ENCODE measurements around the gene NEDD4L. TPM values are rescaled to one million over a fixed set of nuclear protein-coding genes. Genes with fewer than 3 reads are reported as not detected.

Gene NEDD4L
- total RNA-seq, 3 donors from 2014 or later = 2.6 to 4.7 (median 2.9) TPM

DNA sequence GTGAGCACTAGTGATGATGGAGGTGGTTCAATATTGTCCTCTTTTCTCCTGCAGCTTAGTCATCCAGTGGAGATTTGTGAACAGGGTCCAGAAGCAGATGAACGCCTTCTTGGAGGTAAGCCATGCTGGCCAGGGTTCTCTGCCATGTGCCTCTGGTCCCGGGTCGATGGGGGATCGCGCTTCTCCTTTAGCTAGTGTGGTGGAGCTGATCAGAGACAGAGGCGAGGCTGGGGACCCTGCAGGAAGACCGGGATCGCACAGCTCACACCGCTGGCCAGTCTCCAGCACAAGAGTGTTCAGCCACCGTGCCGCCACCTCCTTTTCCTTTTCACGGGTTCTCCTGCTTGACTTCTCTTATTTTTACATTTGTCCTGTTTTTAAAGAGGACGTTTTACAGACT lies 341.4 kb downstream of the NEDD4L start:
- H3K36me3 Mint-ChIP-seq (ENCODE audit: insufficient read depth) = peaks cover 7% of the 10 kb centered on the region
- H3K27me3 Mint-ChIP-seq (ENCODE audit: low read depth) = no peaks in the 10 kb centered on the region
- no peak for DNase-seq
- no peaks in the 10 kb centered on the region for H3K4me1 Mint-ChIP-seq (ENCODE audit: low read depth)
- H3K9me3 Mint-ChIP-seq = no peaks in the 10 kb centered on the region
- no peak for ATAC-seq
- H3K4me3 Mint-ChIP-seq = no peak overlapping the region

DNA sequence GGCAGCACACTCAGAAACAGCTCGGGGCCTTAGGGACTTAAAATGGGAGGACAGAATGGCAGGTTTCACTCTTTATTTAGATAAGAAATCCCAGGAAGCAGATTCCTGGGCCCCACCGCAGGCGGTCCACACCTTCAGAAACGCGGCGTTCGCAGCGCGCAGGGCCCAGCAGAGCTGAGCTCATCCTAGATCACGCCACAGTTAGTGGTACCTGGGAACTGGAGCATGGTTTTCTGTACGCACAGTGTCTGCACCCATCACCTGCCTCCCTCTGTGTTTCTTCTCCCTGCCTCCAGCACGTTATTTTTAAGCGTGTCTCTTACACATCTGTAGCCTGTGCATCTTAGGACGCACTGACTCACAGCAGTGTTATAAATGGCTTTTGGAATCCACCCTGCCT lies 342.8 kb downstream of the NEDD4L start:
- ATAC-seq = no peak
- H3K4me1 Mint-ChIP-seq (ENCODE audit: low read depth) = no peaks in the 10 kb centered on the region
- no peak for DNase-seq
- no peaks in the 10 kb centered on the region for H3K9me3 Mint-ChIP-seq
- no peaks in the 10 kb centered on the region for H3K27me3 Mint-ChIP-seq (ENCODE audit: low read depth)
- peaks cover 7% of the 10 kb centered on the region for H3K36me3 Mint-ChIP-seq (ENCODE audit: insufficient read depth)
- H3K4me3 Mint-ChIP-seq = no peak overlapping the region

DNA sequence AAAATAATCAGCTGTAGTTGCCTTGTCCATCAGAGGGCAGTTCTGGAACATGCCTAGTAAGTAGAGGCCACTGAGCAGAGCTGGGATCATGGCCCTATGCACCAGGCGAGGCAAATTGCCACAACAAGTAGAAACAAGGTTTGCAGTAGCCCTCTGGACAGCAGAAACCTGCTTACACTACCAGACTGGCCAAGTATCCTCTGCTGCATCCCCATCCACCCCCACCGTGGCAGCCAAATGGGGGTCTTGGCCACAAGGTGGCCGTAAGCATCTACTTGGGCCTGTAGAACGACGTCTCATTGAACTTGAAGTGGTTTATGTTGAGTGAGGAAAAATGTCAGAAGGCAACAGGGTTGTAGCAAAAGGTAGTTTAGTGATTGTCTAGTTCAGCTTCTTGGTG lies 343.7 kb downstream of the NEDD4L start:
- DNase-seq (no peak), ATAC-seq (no peak)
- Mint-ChIP-seq H3K36me3 (ENCODE audit: insufficient read depth) (peaks cover 7% of the 10 kb centered on the region), H3K4me1 (ENCODE audit: low read depth) (no peaks in the 10 kb centered on the region), H3K4me3 (no peak overlapping the region), H3K27me3 (ENCODE audit: low read depth) (no peaks in the 10 kb centered on the region), H3K9me3 (no peaks in the 10 kb centered on the region)

DNA sequence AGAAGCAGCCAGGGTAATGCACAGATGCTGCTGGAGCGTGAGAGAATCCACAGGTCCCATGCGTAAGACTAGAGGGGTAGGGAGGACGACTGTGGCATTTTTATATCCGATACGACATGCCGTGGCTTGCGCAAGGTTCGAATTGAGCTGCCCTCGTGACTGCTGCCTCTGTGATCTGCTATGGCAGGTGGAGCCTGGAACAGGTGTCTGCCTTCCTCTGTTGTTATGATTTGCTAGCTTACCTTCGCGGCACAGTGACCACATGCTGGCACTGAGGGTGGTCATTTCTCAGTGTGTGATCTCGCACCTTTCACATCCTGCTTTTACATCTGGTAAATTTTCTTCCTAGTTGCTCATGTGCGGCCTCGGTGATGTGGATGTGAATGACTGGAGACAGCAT lies 344.7 kb downstream of the NEDD4L start:
- Mint-ChIP-seq H3K9me3 (no peaks in the 10 kb centered on the region), H3K4me3 (no peak overlapping the region), H3K4me1 (ENCODE audit: low read depth) (no peaks in the 10 kb centered on the region), H3K36me3 (ENCODE audit: insufficient read depth) (peaks cover 7% of the 10 kb centered on the region), H3K27me3 (ENCODE audit: low read depth) (no peaks in the 10 kb centered on the region)
- ATAC-seq (no peak), DNase-seq (no peak)

DNA sequence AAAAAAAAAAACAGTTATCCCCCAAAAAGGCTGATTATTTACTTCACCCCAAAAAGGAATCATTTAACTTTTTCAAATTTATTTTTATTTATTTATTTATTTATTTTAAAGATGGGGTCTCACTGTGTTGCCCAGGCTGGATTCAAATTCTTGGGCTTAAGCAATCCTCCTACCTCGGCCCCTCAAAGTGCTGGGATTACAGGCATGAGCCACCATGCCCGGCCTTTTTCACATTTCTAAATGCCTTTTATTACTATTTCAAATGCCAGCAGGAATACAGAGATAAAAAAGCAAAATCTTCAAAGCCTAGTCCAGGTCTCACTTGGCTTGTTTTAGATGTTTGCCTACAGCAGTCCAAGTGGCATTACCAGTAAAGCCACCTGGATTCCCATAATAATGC lies 345.7 kb downstream of the NEDD4L start:
- Mint-ChIP-seq H3K36me3 (ENCODE audit: insufficient read depth) (peaks cover 7% of the 10 kb centered on the region), H3K4me3 (no peak overlapping the region), H3K9me3 (no peaks in the 10 kb centered on the region), H3K4me1 (ENCODE audit: low read depth) (no peaks in the 10 kb centered on the region), H3K27me3 (ENCODE audit: low read depth) (no peaks in the 10 kb centered on the region)
- DNase-seq (no peak), ATAC-seq (no peak)

DNA sequence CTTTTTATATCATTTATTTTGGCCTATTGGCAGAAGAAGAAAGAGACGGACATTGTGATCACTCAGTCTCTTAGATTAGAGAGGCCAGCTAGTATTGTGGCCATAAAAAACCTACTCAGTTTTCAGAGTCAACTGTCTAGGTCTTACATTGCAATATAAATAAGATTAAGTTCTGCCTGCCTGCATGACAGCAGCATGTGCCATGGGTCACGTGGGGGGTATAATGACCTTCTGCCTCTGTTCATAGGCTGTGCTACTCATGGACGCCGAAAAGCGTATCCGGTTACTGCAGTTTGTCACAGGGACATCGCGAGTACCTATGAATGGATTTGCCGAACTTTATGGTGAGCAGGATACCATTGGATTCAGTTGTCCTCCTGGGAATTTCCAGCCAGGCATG lies 346.4 kb downstream of the NEDD4L start:
- Mint-ChIP-seq H3K27me3 (ENCODE audit: low read depth) (no peaks in the 10 kb centered on the region), H3K4me1 (ENCODE audit: low read depth) (no peaks in the 10 kb centered on the region), H3K36me3 (ENCODE audit: insufficient read depth) (peaks cover 5% of the 10 kb centered on the region), H3K9me3 (no peaks in the 10 kb centered on the region), H3K4me3 (no peak overlapping the region)
- DNase-seq (no peak), ATAC-seq (no peak)

DNA sequence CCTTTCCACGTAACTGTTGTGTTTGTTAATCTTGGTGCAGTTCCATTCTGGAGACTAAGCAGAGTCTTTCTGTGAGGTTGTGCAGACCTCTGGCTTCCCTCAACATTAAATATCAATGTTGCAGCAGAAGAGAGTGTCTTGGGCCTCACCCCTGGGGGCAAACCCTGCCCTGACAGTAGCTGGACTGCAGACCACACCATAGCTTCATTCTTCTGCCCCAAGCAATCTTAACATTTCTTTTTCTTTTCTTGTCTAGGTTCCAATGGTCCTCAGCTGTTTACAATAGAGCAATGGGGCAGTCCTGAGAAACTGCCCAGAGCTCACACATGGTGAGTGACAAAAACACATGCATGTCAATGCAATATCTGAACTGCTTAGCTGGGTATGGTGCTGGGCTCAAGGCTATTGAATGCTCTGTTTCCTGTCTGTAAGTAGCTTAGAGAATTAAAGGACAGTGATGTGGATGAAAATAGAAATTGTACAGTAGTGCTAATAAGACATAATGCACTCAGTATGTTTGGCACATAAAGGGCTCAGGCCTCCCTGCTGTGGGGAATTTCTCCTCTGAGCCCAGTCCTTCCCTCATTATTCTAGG lies 347.3 kb downstream of the NEDD4L start:
- DNase-seq = no peak
- Mint-ChIP-seq H3K4me1 (ENCODE audit: low read depth) (peaks cover 4% of the 10 kb centered on the region), H3K4me3 (no peak overlapping the region), H3K9me3 (no peaks in the 10 kb centered on the region), H3K27me3 (ENCODE audit: low read depth) (no peaks in the 10 kb centered on the region), H3K36me3 (ENCODE audit: insufficient read depth) (peaks cover 3% of the 10 kb centered on the region)
- no peak for ATAC-seq

DNA sequence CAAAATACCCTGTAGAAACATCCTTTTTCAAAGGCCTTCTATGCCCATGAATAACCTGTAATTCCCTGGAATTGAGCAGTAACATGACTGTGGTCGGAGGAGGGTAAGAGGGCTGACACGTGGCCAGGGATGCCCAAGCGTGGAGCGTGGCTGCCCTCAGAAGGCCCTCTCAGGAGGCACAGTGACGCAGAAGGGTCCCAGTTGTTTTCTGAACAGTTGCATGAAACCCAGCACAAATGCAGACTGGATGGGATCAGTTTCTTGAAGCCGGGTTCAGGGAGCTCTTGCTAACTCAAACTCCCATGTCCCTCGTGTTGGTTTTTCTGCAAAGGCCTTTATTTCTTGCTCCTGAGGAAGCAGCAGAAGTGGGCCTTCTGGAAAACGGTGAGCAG lies 347.9 kb downstream of the NEDD4L start:
- no peak for ATAC-seq
- no peak for DNase-seq
- H3K27me3 Mint-ChIP-seq (ENCODE audit: low read depth) = no peaks in the 10 kb centered on the region
- H3K4me1 Mint-ChIP-seq (ENCODE audit: low read depth) = peaks cover 4% of the 10 kb centered on the region
- no peaks in the 10 kb centered on the region for H3K9me3 Mint-ChIP-seq
- H3K36me3 Mint-ChIP-seq (ENCODE audit: insufficient read depth) = peaks cover 3% of the 10 kb centered on the region
- no peak overlapping the region for H3K4me3 Mint-ChIP-seq

DNA sequence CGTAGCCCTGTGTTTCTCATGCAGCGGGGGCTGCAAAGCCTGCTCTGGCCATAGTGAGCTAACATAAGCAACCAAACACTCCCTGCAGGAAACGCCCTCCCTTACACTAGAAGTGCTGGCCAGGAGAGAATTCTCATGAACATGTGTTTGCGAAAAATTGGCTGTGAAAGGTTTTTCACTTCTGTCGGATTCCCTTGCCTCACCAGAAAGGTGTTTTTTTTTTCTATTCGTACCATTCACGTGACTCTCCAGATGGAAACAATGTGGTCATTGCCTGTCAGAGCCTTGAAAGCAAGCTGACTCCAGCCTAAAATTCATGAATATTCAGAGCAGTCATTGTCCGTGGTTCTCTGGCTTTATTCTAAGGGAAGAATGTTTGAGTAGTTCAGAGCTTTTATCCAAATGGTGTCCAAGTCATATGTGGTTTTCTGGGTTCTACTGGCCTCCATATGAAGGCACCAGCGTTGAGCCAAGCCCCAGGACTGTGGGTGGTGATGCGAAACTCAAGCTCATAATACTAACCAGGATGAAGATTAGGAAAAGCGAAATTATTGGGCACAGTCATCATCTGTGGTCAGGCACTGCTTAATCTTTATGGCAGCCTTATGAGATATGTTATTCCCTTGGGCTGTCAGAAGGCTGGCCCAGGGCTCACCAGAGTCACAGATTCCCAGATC lies 348.4 kb downstream of the NEDD4L start:
- no peaks in the 10 kb centered on the region for H3K9me3 Mint-ChIP-seq
- H3K4me3 Mint-ChIP-seq = no peak overlapping the region
- no peak for ATAC-seq
- H3K36me3 Mint-ChIP-seq (ENCODE audit: insufficient read depth) = peaks cover 3% of the 10 kb centered on the region
- no peaks in the 10 kb centered on the region for H3K27me3 Mint-ChIP-seq (ENCODE audit: low read depth)
- no peak for DNase-seq
- peaks cover 4% of the 10 kb centered on the region for H3K4me1 Mint-ChIP-seq (ENCODE audit: low read depth)

DNA sequence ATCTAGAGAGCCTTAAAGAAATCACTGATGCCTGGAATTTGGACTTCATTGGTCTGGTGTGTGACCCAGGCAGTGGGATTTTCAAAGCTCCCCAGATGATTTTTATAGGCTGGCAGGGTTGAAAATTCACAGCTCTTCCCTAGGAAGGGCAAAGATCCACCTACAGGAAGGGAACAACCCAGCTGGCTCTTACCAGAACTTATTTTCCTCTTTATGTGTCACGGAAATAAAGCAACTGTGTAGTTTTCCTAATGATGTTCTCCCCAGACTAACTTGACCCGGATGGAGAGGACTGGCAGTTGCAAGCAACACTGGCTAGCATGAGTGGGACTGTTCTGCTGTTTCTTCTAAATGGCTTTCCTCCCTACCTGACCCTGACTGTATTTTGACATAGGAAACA lies 349.3 kb downstream of the NEDD4L start:
- H3K36me3 Mint-ChIP-seq (ENCODE audit: insufficient read depth) = peaks cover 3% of the 10 kb centered on the region
- H3K4me3 Mint-ChIP-seq = no peak overlapping the region
- H3K9me3 Mint-ChIP-seq = no peaks in the 10 kb centered on the region
- H3K27me3 Mint-ChIP-seq (ENCODE audit: low read depth) = no peaks in the 10 kb centered on the region
- H3K4me1 Mint-ChIP-seq (ENCODE audit: low read depth) = peaks cover 4% of the 10 kb centered on the region
- DNase-seq (no peak), ATAC-seq (no peak)

DNA sequence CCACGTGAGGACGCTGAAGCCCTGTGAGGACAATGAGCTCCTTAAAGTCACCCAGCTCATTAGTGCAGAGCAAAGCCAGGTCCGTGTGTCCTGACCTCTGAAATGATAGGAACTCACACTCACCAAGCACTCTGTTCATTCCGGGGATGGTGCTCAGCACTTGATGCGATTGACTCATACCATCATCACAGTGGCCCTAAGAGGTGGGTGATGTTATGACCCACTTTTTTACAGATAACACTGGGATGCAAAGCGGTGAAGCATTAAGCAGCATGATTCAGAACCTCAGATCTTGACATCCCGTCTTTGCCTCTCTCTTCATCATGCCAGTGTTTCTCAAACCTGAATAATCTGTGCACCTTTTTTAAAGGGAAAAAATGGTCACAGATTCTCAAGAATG lies 350.0 kb downstream of the NEDD4L start:
- Mint-ChIP-seq H3K9me3 (no peaks in the 10 kb centered on the region), H3K4me1 (ENCODE audit: low read depth) (peaks cover 4% of the 10 kb centered on the region), H3K27me3 (ENCODE audit: low read depth) (no peaks in the 10 kb centered on the region), H3K4me3 (no peak overlapping the region), H3K36me3 (ENCODE audit: insufficient read depth) (no peaks in the 10 kb centered on the region)
- peak in 1 of 2 donors; percentile 25 for ATAC-seq
- no peak for DNase-seq

DNA sequence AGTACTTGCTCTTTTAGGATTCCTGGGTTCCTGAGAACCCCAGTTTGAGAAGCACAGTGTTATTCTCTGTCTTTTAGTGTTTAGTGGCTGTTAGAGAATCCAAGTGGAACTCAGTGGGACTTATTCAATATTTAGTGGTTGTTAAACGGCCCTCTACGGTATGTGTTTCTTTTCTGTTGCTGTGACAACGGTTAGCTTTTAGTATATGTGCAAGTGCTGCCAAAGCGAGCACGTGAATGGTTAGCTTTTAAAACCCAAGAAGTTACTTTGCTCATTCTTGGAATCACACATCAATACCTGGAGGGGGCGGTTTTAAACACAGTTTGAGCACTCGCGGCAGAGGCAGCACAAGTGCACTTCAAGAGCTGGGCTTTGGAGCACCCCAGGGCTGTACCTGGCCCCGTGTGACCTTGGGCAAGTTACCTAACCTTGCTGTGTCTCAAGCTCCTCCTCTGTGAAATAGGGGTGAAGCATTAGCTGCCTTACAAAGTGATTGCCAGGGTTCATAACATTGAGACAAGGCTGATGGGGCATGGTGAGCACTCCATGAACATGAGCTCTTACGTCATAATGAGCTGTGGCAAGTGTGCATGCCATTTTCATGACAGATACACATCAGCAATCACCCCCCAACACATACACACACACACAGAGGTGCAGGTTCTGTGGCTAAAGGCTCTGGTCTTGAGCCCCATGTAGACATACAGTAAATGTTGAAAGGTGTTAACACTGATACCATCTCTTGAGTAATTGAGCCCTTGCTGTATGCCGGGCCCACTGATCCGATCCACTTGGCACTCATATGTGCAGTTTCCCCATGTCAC lies 350.8 kb downstream of the NEDD4L start:
- H3K4me3 Mint-ChIP-seq = no peak overlapping the region
- ATAC-seq (no peak), DNase-seq (no peak)
- H3K36me3 Mint-ChIP-seq (ENCODE audit: insufficient read depth) = no peaks in the 10 kb centered on the region
- H3K4me1 Mint-ChIP-seq (ENCODE audit: low read depth) = peaks cover 5% of the 10 kb centered on the region
- no peaks in the 10 kb centered on the region for H3K27me3 Mint-ChIP-seq (ENCODE audit: low read depth)
- no peaks in the 10 kb centered on the region for H3K9me3 Mint-ChIP-seq

DNA sequence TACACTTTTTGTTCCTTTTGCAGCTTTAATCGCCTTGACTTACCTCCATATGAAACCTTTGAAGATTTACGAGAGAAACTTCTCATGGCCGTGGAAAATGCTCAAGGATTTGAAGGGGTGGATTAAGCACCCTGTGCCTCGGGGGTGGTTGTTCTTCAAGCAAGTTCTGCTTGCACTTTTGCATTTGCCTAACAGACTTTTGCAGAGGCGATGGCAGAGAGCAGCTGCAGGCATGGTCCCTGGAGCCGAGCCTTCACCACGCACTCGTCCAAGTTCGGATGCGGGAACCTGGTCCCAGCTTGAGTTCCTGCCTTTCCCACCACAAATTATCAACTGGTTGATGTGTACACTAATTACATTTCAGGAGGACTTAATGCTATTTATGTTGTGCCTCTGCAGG lies 352.1 kb downstream of the NEDD4L start:
- DNase-seq (no peak), ATAC-seq (no peak)
- no peaks in the 10 kb centered on the region for H3K27me3 Mint-ChIP-seq (ENCODE audit: low read depth)
- no peaks in the 10 kb centered on the region for H3K36me3 Mint-ChIP-seq (ENCODE audit: insufficient read depth)
- H3K9me3 Mint-ChIP-seq = no peaks in the 10 kb centered on the region
- H3K4me3 Mint-ChIP-seq = no peak overlapping the region
- H3K4me1 Mint-ChIP-seq (ENCODE audit: low read depth) = peaks cover 10% of the 10 kb centered on the region

DNA sequence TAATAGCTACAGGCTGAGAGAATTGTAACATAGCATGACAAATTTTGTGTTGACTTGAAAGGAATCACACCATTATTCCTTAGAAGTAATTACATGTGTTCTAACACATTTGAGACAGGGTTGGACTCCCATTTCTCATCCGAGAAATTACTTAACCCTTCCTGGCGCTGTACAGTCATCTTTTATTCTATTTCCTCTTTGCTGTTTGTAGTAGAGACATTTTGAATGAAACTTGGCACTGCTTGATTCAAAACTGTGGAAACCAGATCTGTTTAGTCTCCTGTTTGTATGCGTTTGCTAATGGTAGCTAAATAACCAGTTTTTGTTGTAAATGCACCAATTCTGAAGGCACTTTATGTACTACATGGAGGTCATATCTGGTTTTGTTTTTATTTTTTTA lies 352.9 kb downstream of the NEDD4L start:
- Mint-ChIP-seq H3K4me3 (no peak overlapping the region), H3K4me1 (ENCODE audit: low read depth) (peaks cover 11% of the 10 kb centered on the region), H3K36me3 (ENCODE audit: insufficient read depth) (no peaks in the 10 kb centered on the region), H3K27me3 (ENCODE audit: low read depth) (no peaks in the 10 kb centered on the region), H3K9me3 (no peaks in the 10 kb centered on the region)
- DNase-seq = no peak
- no peak for ATAC-seq
